ES-I3 (cell line): ENCODE measurements around the gene UGT1A7.

Experiments
- H3K36me3 ChIP-seq: 2 replicates; pipeline ENCODE4 v1.6.1; 2013; ENCODE audit warnings: mild to moderate bottlenecking, low read length, control low read depth, moderate library complexity; ENCODE audit not compliant: insufficient read depth
- H3K4me1 ChIP-seq: 2 replicates; pipeline ENCODE4 v1.6.1; 2013; ENCODE audit warnings: mild to moderate bottlenecking, control low read depth, low read length; ENCODE audit not compliant: insufficient read depth
- H3K9ac ChIP-seq: 2 replicates; pipeline ENCODE4 v1.6.1; 2013; ENCODE audit warnings: low read depth, mild to moderate bottlenecking, low read length, moderate library complexity
- H3K9me3 ChIP-seq: 2 replicates; pipeline ENCODE4 v1.6.1; 2013; ENCODE audit warnings: mild to moderate bottlenecking, low read length, moderate library complexity; ENCODE audit not compliant: control insufficient read depth, insufficient read depth

Gene UGT1A7

DNA sequence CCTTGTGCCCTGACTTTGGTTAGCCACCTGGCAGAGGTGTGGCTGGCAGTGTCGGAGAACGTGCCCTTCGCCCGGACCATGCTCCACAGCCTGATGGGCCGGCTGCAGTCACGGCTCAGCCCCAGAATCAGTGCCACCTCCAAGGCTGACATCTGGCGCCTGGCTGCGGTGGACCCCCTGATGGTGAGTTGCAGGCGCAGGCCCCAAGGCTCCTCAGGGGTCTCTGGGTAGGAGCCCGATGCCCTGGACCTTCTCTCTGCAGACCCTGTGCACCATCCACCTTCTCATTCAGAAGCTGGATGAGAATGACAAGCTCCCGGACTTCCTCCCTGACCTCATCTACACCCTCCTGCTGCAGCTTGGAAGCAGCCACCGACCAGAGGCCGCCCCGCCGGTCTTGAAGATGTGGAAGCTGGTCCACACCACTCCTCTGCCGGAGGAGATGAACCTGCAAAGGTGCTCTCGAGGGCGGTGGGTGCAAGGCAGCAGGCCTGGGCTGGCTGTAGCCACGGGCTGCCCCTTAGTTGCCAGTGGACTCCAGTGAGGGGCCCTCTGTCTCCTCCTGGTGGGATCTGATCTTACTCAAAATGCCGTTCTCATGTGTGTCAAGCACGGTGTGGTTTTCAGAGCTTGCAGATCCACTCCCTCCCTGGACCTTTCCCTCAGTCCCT, 140.5 kb downstream of the UGT1A7 start:
- H3K9ac ChIP-seq = no peak overlapping the region
- no peaks in the 10 kb centered on the region for H3K9me3 ChIP-seq
- H3K4me1 ChIP-seq = no peaks in the 10 kb centered on the region
- H3K36me3 ChIP-seq = no peaks in the 10 kb centered on the region
